GM18867 (cell line): Measurements from ENCODE around the gene WASHC2C.
"Not testable (repeated sequence)": the region's sequence is repeated elsewhere in the genome, so short reads cannot be mapped to it uniquely, and the experiment has no call there.

Experiments
- ATAC-seq: cut with Tn5 transposase; IDR thresholded peaks from one replicate; pipeline ENCODE4 v1.9.1; 2021; ENCODE audit warnings: mild to moderate bottlenecking, moderate library complexity; ENCODE audit not compliant: unreplicated experiment

WASHC2C gene, protein sequence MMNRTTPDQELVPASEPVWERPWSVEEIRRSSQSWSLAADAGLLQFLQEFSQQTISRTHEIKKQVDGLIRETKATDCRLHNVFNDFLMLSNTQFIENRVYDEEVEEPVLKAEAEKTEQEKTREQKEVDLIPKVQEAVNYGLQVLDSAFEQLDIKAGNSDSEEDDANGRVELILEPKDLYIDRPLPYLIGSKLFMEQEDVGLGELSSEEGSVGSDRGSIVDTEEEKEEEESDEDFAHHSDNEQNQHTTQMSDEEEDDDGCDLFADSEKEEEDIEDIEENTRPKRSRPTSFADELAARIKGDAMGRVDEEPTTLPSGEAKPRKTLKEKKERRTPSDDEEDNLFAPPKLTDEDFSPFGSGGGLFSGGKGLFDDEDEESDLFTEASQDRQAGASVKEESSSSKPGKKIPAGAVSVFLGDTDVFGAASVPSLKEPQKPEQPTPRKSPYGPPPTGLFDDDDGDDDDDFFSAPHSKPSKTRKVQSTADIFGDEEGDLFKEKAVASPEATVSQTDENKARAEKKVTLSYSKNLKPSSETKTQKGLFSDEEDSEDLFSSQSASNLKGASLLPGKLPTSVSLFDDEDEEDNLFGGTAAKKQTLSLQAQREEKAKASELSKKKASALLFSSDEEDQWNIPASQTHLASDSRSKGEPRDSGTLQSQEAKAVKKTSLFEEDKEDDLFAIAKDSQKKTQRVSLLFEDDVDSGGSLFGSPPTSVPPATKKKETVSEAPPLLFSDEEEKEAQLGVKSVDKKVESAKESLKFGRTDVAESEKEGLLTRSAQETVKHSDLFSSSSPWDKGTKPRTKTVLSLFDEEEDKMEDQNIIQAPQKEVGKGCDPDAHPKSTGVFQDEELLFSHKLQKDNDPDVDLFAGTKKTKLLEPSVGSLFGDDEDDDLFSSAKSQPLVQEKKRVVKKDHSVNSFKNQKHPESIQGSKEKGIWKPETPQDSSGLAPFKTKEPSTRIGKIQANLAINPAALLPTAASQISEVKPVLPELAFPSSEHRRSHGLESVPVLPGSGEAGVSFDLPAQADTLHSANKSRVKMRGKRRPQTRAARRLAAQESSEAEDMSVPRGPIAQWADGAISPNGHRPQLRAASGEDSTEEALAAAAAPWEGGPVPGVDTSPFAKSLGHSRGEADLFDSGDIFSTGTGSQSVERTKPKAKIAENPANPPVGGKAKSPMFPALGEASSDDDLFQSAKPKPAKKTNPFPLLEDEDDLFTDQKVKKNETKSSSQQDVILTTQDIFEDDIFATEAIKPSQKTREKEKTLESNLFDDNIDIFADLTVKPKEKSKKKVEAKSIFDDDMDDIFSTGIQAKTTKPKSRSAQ (N-terminal part only)

DNA sequence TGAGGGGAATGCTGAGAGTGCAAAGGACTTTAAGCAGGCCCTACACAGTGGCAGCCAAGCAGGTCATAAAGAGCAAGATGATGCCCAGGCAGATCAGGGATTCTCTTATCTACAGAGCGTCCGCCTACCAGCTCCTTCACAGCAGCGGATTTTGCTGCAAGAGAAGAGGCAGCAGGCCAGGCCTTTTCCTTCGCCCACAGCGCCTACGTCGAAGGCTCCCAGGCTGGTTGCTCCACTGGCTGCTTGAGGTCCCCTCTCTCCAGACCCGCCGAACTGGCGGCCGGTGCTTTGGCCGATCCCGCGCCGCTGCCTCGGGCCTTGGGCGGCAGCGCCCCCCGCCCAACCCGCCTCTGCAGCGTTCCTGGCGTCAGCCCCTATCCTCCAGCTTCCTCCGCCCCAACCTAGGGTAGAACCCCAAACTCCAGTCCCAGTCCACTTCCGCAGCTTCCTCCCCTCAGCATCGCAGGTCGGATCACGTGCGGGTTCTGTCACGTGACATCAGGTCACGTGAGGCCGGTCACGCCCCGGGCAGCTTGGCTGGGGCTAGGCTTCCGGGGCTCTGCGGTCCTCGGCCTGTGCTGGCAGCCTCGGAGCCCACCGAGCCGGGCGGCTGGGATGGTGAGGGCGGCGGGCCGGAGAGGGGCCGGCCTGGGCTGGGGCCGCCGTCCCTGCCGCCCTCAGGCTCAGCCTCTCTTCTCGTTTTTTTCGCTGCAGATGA lies at the start of gene WASHC2C:
TSS of gene WASHC2C (plus strand) at position 564 of the 718 bp plus-strand sequence. CDS start at position 616, 52 bp downstream.
- ATAC-seq: peak; percentile 87

DNA sequence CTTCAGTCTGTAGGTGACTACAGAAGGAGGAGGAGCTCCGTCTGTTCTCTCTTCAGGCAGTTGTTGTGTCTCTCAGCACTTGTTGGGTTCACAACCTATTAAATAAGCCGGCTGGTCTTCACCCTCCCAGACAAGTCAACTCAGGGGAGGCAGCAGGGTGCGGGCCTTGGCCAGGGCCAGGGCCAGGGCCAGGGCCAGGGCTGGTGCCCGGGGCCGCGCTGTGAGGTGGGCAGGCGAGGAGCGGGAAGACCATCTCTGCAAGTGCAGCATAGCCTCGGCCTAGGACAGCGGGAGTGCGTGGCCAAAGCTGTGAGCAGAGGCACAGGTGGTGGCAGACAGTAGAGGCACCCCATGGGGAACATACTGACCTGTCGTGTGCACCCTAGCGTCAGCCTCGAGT lies 48.6 kb upstream of the WASHC2C start:
- not testable (repeated sequence) for ATAC-seq

- peak; percentile 47 for ATAC-seq
These were observed 16.8 kb upstream of the WASHC2C start for GRCh38 chr10:45710200-45710796.

- not testable (repeated sequence) for ATAC-seq
These were observed 15.8 kb upstream of the WASHC2C start for GRCh38 chr10:45711223-45711622.

DNA sequence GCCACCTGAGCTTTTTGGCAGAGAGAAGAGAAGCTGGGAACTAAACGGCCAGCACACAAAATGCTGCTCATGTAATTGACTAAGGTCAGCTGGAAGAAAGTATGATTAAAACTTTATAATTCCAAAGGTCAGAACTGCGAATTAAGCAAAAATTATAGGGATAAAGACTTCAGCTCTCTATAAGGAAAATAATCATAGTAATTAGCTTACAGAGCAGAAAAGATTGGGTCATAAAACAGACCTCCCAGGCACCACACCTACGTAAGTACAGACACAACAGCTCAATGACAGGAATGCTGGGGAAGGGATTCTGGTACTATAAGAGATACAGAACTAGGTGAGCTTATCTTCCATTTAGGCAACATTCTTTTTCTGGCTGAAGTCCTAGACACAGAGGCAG lies 10.0 kb upstream of the WASHC2C start:
- not testable (repeated sequence) for ATAC-seq

- not testable (repeated sequence) for ATAC-seq
These were observed 9.4 kb upstream of the WASHC2C start for GRCh38 chr10:45717642-45718041.

DNA sequence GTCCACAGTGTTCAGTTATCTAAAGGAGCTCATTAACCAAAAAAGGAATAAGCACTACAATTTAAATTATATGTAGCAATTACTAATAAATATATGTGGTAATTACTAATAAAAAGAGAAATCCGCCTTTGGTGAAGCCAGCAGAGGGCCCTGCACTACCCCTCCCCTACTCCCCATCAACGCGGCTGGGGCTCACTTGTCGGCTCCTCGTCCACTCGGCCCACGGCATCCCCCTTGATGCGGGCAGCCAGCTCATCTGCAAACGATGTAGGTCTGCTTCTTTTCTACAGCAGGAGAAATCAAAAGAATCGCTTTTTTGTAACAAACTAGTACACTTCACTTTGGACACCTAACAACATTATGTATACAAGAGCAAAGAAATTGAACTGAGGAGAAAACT lies 5.6 kb upstream of the WASHC2C start:
- not testable (repeated sequence) for ATAC-seq

DNA sequence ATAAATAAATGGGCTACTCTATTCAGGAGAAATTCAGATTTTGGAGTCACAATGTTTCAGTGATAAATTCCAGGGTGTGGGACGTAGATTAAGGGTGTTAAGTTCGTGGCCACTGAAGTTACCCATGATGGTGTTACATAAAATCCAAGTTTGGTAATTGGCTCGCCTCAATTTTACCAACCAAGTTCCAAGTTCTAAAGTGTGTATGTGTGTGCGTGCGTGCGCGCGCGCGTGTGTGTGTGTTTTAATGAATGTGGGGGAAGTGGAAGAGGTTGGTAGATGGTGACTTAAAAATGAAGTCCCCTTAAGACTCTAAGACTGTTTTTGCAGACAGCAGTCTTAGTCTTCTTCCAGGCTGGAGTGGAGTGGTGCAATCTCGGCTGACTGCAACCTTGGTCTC lies 3.2 kb upstream of the WASHC2C start:
- not testable (repeated sequence) for ATAC-seq

DNA sequence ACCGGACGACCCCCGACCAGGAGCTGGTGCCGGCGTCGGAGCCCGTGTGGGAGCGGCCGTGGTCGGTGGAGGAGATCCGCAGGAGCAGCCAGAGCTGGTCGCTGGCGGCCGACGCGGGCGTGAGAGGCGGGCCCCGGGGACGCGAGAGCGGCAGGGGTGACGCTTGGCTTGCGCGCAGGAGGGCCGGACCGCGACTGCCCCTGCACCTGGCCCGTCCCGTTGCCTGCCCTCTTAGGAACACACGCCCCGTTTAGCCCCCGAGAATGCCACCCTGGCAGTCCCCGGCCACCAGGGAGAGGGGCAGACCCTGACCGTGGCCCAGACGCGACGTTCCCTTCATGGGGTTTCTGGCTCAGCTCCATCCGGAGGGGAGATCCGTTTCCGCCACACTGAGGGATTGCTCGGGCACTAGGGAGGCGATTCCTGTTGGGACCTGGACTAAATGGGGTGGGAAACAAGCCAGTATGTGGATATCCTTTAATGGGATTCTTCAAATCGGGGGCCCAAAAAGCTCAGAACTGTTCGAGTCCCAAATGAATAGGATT lies 427 bp downstream of the WASHC2C start:
- ATAC-seq: peak; percentile 72

GRCh38 chr10:45734449-45734848 lies 7.4 kb downstream of the WASHC2C start:
- ATAC-seq: not testable (repeated sequence)

DNA sequence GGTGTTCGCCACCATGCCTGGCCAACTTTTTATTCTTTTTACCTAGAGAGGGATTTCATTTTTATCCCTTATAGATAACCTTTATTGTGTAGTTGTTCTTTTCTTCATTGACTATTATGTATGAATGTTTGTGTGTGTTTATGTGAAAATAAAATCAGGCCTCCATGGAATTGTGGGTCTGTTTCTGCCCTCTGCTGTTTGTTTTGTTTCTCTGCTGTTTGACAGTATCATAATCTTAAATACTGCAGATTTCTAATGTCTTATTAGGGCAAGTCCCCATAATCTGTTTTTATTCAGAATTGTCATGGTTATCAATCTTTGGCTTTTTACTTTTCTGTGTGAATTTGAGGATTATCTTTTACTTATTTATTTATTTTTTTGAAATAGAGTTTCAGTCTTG lies 7.8 kb downstream of the WASHC2C start:
- not testable (repeated sequence) for ATAC-seq

GRCh38 chr10:45741559-45741958 lies 14.5 kb downstream of the WASHC2C start:
- ATAC-seq: not testable (repeated sequence)

- not testable (repeated sequence) for ATAC-seq
These were observed 14.9 kb downstream of the WASHC2C start for GRCh38 chr10:45742014-45742413.

GRCh38 chr10:45751141-45751540 lies 24.1 kb downstream of the WASHC2C start:
- not testable (repeated sequence) for ATAC-seq

- not testable (repeated sequence) for ATAC-seq
These were observed 25.1 kb downstream of the WASHC2C start for GRCh38 chr10:45752210-45752609.

DNA sequence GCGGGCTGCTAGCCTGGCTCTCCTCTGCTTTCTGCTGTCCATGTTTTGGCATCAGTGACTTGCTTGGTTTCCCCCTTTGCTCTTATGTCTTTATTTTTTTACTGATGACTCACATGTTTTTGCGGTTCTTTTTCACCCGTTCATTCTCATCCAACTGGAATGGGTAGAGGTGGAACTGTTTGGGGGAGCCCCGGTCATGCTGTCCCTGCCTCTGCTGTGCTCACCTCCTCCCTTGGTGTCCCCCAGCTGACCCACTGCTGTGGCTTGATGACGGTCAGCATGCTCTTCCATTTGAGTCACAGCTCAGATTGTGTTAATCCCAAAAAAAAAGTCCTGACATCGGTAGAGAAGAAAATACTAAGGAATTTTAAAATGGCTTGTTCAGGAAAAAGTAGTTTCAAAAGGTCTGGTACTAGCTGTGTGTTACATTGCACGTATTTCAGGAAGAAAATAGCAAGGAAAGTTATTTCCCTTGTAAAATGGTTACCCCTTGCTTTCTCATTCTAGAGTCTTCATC lies 27.0 kb downstream of the WASHC2C start:
- ATAC-seq: not testable (repeated sequence)

- ATAC-seq: not testable (repeated sequence)
These were observed 28.0 kb downstream of the WASHC2C start for GRCh38 chr10:45755083-45755482.

- not testable (repeated sequence) for ATAC-seq
These were observed 29.0 kb downstream of the WASHC2C start for GRCh38 chr10:45756065-45756464.
